ENCODE results near the gene ZDHHC8.

- TF ChIP-seq, protein P1, sequence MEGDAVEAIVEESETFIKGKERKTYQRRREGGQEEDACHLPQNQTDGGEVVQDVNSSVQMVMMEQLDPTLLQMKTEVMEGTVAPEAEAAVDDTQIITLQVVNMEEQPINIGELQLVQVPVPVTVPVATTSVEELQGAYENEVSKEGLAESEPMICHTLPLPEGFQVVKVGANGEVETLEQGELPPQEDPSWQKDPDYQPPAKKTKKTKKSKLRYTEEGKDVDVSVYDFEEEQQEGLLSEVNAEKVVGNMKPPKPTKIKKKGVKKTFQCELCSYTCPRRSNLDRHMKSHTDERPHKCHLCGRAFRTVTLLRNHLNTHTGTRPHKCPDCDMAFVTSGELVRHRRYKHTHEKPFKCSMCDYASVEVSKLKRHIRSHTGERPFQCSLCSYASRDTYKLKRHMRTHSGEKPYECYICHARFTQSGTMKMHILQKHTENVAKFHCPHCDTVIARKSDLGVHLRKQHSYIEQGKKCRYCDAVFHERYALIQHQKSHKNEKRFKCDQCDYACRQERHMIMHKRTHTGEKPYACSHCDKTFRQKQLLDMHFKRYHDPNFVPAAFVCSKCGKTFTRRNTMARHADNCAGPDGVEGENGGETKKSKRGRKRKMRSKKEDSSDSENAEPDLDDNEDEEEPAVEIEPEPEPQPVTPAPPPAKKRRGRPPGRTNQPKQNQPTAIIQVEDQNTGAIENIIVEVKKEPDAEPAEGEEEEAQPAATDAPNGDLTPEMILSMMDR (IDR thresholded peaks at IDR 0.05; ENCODE audit: insufficient read depth, low read length), result no peak
- TF ChIP-seq REST (IDR thresholded peaks at IDR 0.05; ENCODE audit: insufficient replicate concordance, low read depth), result no peak
- TF ChIP-seq POLR2AphosphoS5 (IDR thresholded peaks at IDR 0.05; ENCODE audit: low read depth), result no peak
These were observed 60.8 kb downstream of the ZDHHC8 start for GRCh38 chr22:20192293-20192971.

All from HL-60 (cell line).